MM.1S (cell line): ENCODE measurements around the gene RPTOR.

ENCODE experiments used
- DNase-seq: peaks from one replicate; pipeline ENCODE4 v3.0.0-alpha.2; 2015
- H2AFZ ChIP-seq: fragments of 300-600 bp; sonication (generic); 2 replicates; pipeline ENCODE4 v1.6.0; 2016; ENCODE audit warnings: antibody characterized with exemption, low read length
- H3F3A ChIP-seq: fragments of 300-600 bp; sonication (generic); 2 replicates; pipeline ENCODE4 v1.6.1; 2016; ENCODE audit warnings: mild to moderate bottlenecking, antibody characterized with exemption, low read length, moderate library complexity, mixed read lengths; ENCODE audit not compliant: insufficient read depth
- H3K27ac ChIP-seq: fragments of 300-600 bp; sonication (generic); 2 replicates; pipeline ENCODE4 v1.5.1; 2016; ENCODE audit warnings: mild to moderate bottlenecking, low read length
- H3K27me3 ChIP-seq: fragments of 300-600 bp; sonication (generic); replicated peaks from 2 replicates; pipeline ENCODE4 v1.6.0; 2016; ENCODE audit warnings: low read length; ENCODE audit not compliant: insufficient read depth
- H3K36me3 ChIP-seq: fragments of 300-600 bp; sonication (generic); replicated peaks from 2 replicates; pipeline ENCODE4 v1.6.1; 2016; ENCODE audit warnings: mild to moderate bottlenecking, low read length, mixed read lengths; ENCODE audit not compliant: insufficient read depth
- H3K4me1 ChIP-seq: fragments of 300-600 bp; sonication (generic); 2 replicates; pipeline ENCODE4 v1.6.1; 2016; ENCODE audit warnings: low read length, mixed read lengths
- H3K4me2 ChIP-seq: fragments of 300-600 bp; sonication (generic); 2 replicates; pipeline ENCODE4 v1.6.0; 2016; ENCODE audit warnings: low read depth, low read length
- H3K4me3 ChIP-seq: fragments of 300-600 bp; sonication (generic); 2 replicates; pipeline ENCODE4 v1.5.1; 2016; ENCODE audit warnings: low read length, mixed read lengths
- H3K79me2 ChIP-seq: fragments of 300-600 bp; sonication (generic); 2 replicates; pipeline ENCODE4 v1.6.1; 2016; ENCODE audit warnings: mixed run types, low read length, mixed read lengths
- H3K9ac ChIP-seq: fragments of 300-600 bp; sonication (generic); 2 replicates; pipeline ENCODE4 v1.6.1; 2016; ENCODE audit warnings: low read length, mixed read lengths
- H3K9me2 ChIP-seq: fragments of 300-600 bp; sonication (generic); replicated peaks from 2 replicates; pipeline ENCODE4 v1.6.1; 2016; ENCODE audit warnings: mild to moderate bottlenecking, low read length, mixed read lengths; ENCODE audit not compliant: insufficient read depth
- H3K9me3 ChIP-seq: fragments of 300-600 bp; sonication (generic); replicated peaks from 2 replicates; pipeline ENCODE4 v1.6.1; 2016; ENCODE audit warnings: mild to moderate bottlenecking, low read length, mixed read lengths; ENCODE audit not compliant: insufficient read depth
- H4K20me1 ChIP-seq: fragments of 300-600 bp; sonication (generic); 2 replicates; pipeline ENCODE4 v1.6.1; 2016; ENCODE audit warnings: mild to moderate bottlenecking, low read length, moderate library complexity, mixed read lengths; ENCODE audit not compliant: insufficient read depth
- EZH2 ChIP-seq: fragments of 300-600 bp; sonication (generic); optimal IDR thresholded peaks from 2 replicates; pipeline ENCODE3; 2017; ENCODE audit warnings: low read depth, mild to moderate bottlenecking, antibody characterized with exemption, low read length, mixed read lengths
- EZH2phosphoT487 ChIP-seq: fragments of 300-600 bp; sonication (generic); IDR thresholded peaks from 2 replicates; pipeline ENCODE4 v1.6.1; 2018; ENCODE audit warnings: antibody characterized with exemption, low read length
- TF ChIP-seq, protein P1 (sequence below): fragments of 300-600 bp; sonication (generic); IDR thresholded peaks from 2 replicates; pipeline ENCODE4 v1.5.1; 2016; ENCODE audit warnings: antibody characterized with exemption, low read length, mixed read lengths

The RPTOR gene

DNA sequence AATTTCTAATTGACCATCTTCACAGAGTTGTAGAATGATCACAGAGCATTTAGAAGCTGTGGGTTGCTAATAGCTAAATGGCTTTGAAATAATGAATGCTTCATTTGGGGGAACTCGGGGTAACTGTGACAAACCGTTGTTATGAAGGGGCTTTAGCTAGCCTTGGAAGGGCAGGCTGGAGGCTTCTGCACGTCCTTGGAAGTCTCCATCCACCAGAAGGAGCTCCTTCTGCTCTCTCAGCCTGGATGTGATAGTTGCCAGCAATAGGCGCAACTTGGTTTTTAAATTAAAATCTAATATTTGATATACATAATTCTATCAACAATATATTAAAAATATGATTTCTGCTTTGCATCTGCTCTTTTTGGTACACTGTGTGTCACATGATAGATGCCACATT lies 200.5 kb downstream of the RPTOR start:
- no peaks in the 10 kb centered on the region for H3K36me3 ChIP-seq

DNA sequence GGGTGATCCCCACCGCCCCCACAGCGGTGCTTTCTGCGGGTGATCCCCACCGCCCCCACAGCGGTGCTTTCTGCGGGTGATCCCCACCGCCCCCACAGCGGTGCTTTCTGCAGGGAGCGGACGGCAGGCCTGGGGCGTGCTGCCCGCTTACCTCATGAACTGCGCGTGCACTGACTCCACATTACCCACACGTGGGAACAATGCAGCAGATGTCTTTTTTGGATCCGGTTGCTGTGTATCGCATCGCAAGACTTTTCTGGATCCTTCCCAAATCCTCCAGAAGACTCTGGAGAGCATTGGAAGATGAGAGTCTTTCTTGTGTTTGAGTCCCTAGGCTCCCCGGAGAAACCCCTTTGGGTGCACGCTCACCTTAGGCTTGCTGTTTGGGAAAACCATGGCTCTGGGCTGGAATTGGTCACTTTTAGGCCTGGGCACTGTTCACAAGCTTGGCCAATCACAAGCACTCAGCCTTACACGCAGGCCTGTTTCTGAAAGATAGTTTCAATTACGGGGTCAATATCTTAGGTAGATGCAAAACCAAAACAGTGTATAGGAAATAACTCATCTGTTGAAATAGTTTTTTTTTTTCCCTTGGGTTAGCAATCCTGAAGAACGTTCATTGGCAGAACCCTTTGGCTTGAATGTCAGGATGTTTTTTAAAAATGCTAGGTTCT lies 201.8 kb downstream of the RPTOR start:
- no peaks in the 10 kb centered on the region for H3K36me3 ChIP-seq
- TF ChIP-seq EZH2 (no peak), EZH2phosphoT487 (no peak)
- TF ChIP-seq, protein P1, sequence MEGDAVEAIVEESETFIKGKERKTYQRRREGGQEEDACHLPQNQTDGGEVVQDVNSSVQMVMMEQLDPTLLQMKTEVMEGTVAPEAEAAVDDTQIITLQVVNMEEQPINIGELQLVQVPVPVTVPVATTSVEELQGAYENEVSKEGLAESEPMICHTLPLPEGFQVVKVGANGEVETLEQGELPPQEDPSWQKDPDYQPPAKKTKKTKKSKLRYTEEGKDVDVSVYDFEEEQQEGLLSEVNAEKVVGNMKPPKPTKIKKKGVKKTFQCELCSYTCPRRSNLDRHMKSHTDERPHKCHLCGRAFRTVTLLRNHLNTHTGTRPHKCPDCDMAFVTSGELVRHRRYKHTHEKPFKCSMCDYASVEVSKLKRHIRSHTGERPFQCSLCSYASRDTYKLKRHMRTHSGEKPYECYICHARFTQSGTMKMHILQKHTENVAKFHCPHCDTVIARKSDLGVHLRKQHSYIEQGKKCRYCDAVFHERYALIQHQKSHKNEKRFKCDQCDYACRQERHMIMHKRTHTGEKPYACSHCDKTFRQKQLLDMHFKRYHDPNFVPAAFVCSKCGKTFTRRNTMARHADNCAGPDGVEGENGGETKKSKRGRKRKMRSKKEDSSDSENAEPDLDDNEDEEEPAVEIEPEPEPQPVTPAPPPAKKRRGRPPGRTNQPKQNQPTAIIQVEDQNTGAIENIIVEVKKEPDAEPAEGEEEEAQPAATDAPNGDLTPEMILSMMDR: no peak
- no peaks in the 10 kb centered on the region for H3K9me3 ChIP-seq
- no peaks in the 10 kb centered on the region for H3K79me2 ChIP-seq
- H3F3A ChIP-seq: no peaks in the 10 kb centered on the region
- DNase-seq: no peak
- no peaks in the 10 kb centered on the region for H4K20me1 ChIP-seq
- H3K27me3 ChIP-seq: no peaks in the 10 kb centered on the region
- no peaks in the 10 kb centered on the region for H3K9me2 ChIP-seq
- H3K4me3 ChIP-seq: no peak overlapping the region
- H2AFZ ChIP-seq: no peak overlapping the region
- H3K9ac ChIP-seq: no peak overlapping the region
- H3K27ac ChIP-seq: no peak overlapping the region
- no peaks in the 10 kb centered on the region for H3K4me1 ChIP-seq
- H3K4me2 ChIP-seq: no peak overlapping the region

More for the DNA sequence above, 200.5 kb downstream of the RPTOR start:
- H3F3A ChIP-seq: no peaks in the 10 kb centered on the region
- H3K4me1 ChIP-seq: no peaks in the 10 kb centered on the region
- no peak for TF ChIP-seq EZH2
- TF ChIP-seq EZH2phosphoT487: no peak
- TF ChIP-seq, protein P1: no peak
- no peaks in the 10 kb centered on the region for H3K79me2 ChIP-seq
- no peak for DNase-seq
- H3K4me2 ChIP-seq: no peak overlapping the region
- no peaks in the 10 kb centered on the region for H3K27me3 ChIP-seq
- no peak overlapping the region for H2AFZ ChIP-seq
- no peaks in the 10 kb centered on the region for H4K20me1 ChIP-seq
- no peaks in the 10 kb centered on the region for H3K9me2 ChIP-seq
- no peak overlapping the region for H3K9ac ChIP-seq
- no peak overlapping the region for H3K27ac ChIP-seq
- H3K4me3 ChIP-seq: no peak overlapping the region
- no peaks in the 10 kb centered on the region for H3K9me3 ChIP-seq

DNA sequence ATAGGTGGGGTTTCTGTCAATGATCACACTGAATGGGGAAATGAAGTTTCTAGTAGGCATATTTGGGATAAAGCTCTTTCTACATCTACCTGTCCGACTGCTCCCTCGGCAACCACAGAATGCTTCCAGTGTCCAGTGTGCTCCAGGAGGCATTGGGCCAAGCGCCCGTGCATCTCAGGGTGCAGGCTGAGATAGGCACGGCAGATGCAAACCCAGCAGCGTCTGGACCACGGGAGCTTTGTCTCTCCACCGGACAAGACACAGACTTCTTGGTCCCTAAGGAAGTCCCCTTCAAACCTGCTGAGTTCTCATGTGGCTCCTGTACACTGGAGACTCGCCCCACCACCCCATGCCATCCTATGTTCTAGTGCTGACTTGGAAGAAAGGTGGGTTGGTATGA lies 202.8 kb downstream of the RPTOR start:
- Histone ChIP-seq H2AFZ (no peak overlapping the region), H3K4me2 (no peak overlapping the region), H3K4me1 (no peaks in the 10 kb centered on the region), H3F3A (no peaks in the 10 kb centered on the region), H3K36me3 (no peaks in the 10 kb centered on the region), H3K9me2 (no peaks in the 10 kb centered on the region), H4K20me1 (no peaks in the 10 kb centered on the region; the same call in 1 of the 2 replicates), H3K9ac (no peak overlapping the region), H3K27ac (no peak overlapping the region), H3K4me3 (no peak overlapping the region), H3K79me2 (no peaks in the 10 kb centered on the region), H3K27me3 (no peaks in the 10 kb centered on the region), H3K9me3 (no peaks in the 10 kb centered on the region)
- no peak for DNase-seq
- TF ChIP-seq, protein P1: no peak
- no peak for TF ChIP-seq EZH2phosphoT487
